ENCODE measurements around the gene MAFG.
"Not testable (repeated sequence)": the region's sequence is repeated elsewhere in the genome, so short reads cannot be mapped to it uniquely, and the experiment has no call there.

MAFG gene

DNA sequence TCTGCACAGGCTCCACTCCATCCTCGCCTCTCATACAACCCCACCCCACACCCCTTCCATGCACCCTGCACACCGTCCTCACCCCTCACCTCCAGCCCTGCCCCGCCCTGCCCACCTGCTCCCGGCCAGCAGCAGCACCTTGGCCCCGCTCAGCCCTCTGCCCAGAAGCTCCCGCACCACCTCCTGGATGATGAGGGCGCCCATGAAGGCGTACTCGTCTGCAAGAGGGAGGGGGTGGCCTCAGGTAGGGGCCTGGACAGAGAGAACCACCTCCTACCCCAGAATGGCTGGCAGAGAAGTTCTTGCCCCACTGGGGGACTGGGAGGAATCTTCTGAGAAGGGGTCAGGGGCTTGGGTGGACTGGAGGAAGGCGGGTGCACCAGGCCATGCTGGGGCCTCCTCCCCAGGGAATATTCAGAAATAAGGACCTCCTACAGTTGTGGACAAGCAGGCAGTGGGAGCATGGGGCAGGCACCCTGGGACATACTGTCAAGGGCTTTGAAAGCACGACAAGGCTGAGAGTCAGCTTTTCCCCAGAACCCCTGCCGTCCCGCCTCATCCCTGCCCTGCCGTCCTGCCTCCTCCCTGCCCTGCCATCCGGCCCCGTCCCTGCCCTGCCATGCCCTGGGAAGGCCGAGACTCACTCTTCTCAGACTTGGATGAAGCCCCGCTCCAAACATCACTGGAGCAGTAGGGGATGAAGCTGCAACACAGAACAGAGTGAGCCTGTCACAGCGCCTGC, 30.3 kb upstream of the MAFG start:
- no peak for DNase-seq

DNA sequence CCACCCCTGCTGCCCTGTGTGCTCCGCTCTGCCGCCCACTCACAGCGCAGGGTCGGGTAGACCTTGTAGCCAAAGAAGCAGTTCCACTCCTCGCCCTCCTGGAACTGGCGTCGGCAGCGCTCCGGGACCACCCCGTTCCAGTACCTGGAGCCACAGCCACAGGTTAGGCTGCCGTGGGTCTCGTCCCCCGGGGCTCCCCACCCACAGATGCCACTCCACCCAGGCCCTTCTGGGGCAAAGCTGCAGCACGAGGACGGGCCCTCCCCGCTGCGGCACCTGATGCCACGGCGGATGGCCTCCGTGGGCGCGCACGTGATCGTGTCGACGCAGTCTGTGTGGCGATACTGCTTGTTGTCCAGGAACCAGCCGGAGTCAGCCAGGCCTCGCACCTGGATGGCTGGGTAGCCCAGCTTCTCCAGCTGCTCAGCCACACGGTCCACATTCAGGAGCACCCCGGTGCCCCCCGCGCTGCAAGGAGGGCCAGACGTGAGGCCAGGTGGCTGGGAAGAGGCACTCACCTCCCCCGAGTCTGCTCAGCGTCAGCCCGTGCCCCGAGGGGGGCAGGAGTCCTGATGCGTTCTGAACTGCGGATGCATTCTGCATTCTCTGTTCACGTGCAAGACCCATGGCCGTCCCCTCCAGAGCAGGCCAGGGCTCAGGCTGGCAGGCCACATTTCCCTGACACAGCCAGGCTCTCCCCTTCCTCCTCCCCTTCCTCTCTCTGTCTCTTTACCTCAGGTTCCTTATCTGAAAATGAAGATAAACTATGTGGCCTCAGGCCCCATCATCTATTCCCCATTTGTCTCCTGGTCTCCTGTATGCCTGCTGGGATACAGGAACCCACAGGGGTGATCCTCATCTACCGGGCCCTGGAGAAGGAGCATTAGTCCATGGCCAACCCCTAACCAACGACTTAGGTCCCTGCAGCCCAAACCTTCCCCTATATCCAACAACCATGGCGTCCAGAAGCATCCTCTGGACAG, 29.4 kb upstream of the MAFG start:
- DNase-seq: no peak

DNA sequence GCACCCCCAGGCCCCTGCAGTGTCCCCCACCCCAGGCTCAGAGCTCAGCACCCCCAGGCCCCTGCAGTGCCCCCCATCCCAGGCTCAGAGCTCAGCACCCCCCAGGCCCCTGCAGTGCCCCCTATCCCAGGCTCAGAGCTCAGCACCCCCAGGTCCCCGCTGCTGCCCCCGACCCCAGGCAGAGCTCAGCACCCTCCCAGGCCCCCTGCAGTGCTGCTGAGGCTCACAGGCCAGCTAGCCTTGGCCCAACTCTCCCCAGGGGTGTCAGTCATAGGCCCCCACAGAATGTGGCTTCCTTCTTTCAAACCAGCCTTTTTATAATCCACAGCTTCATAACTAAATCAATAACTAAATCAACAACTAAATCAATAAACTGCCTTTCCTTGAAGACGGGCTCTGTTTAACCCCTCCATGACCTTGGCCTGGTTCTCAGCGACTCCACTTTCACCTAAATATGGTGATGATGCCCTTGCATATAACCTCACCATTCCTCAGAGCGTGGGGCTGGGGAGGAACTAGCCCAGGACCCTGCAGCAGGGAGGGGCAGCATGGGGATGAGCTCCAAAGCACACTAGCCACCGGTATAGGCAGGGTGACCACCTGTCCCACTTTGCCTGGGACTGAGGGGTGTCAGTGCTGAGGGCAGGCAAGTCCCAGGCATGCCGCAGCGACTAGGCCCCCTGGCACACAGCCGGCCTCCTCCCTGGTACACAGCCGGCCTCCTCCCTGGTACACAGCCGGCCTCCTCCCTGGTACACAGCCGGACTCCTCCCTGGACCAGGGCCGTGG, 28.4 kb upstream of the MAFG start:
- no peak for DNase-seq

DNA sequence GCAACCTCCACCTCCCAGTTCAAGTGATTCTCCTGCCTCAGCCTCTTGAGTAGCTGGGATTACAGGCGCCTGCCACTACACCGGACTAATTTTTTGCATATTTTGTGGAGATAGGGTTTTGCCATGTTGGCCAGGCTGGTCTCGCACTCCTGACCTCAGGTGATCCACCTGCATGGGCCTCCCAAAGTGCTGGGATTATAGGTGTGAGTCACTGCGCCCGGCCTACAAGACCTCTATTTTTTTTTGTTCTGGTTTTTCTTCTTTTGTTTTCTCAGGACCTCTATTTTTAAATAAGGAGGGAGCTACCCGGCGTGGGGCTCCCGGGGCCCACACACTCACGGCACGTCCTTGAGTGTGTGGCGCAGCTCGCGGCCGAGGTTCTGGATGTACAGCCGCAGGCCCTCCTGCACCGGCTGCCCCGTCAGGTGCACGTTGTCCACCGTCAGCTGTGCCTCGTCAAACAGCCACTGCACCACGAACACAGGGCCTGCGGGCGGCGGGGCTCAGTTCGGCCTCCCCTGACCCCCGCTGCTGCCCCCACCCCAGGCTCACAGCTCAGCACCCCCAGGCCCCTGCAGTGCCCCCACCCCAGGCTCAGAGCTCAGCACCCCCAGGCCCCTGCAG, 27.6 kb upstream of the MAFG start:
- DNase-seq: no peak

DNA sequence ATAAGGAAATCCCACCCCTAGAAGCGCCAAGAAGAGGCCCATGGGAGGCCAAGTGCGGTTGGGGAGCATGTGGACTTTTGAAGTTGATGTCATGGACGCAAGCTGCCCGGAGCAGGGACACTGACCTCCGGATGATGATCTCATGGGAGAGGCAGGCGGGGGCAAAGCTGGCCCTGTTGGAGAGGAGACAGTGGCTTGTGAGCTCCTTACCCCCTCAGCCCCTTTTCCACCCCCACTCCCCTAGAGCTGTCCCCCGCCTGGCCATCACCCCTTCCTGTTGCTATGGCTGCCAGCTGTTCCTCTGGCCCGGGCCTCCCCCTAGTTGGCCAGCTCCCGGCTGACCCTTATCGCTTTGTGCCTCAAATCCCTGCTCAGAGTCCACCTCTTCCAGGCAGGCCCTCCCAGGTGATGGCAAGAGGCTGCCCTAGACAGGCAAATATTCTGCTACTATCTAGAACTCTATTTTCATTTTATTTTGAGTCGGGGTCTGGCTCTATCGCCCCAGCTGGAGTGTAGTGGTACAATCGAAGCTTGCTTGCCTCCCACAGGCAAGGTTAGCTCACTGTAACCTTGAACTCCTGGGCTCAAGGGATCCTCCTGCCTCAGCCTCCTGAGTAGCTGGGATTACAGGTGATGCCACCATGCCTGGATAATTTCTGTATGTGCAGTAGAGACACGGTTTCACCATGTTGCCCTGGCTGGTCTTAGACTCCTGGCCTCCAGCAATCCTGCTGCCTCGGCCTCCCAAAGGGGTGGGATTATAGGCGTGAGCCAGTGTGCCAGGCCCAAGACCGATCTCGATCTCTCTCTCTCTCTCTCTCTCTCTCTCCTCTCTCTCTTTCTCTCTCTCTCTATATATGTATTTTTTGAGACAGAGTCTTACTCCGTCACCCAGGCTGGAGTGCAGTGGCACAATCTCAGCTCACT, 26.9 kb upstream of the MAFG start:
- DNase-seq: no peak

DNA sequence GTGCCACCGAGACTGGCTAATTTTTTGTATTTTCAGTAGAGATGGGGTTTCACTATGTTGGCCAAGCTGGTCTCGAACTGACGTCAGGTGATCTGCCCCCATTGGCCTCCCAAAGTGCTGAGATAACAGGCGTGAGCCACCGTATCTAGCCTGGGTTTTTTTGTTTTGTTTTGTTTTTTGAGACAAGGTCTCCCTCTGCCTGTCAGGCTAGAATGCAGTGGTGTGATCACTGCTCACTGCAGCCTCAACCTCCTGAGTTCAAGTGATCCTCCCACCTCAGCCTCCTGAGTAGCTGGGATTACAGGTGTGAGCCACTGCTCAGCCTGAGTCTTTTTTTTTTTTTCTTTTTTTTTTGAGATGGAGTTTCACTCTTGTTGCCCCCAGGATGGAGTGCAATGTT, 25.9 kb upstream of the MAFG start:
- DNase-seq: not testable (repeated sequence)

DNA sequence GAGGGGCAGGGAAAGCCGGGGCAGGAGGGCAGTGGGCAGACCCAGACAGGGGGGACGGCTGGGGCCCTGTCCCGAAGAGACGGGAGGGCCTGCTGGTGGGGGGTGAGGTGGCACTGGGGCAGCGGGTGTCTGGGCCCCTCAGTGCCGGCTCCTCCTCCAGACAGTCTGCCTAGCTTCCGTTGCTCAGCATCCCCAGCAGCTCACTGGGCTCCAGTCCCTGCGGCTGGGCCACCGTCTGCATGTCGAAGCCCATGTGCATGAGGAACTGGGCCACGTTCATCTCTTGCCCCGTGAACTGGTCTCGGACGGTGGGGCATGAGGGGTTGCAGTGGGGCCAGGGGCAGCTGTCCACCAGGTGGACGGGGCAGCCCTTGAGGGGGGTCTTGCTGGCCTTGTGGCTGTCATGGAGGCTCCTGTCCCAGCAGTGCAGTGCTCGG, 25.3 kb upstream of the MAFG start:
- no peak for DNase-seq

GRCh38 chr17:81951785-81952684, 24.5 kb upstream of the MAFG start:
- no peak for DNase-seq

DNA sequence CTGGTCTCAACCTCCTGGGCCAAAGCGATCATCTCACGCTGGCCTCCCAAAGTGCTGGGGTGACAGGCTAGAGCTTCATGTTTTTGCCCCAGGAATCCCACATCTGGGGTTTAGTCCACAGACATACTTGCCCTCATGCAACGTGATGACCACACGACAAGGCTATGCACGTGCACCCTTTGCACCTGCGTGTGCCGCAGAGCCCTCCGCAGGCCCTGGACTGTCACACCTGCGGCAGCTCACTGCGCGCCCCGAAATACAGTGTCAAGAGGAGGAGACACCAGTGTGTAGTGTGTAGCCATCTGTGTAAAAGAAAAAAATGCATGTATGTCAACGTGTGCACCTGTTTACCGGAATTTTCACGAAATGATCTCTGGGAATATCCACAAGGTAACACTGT, 23.0 kb upstream of the MAFG start:
- DNase-seq: no peak

DNA sequence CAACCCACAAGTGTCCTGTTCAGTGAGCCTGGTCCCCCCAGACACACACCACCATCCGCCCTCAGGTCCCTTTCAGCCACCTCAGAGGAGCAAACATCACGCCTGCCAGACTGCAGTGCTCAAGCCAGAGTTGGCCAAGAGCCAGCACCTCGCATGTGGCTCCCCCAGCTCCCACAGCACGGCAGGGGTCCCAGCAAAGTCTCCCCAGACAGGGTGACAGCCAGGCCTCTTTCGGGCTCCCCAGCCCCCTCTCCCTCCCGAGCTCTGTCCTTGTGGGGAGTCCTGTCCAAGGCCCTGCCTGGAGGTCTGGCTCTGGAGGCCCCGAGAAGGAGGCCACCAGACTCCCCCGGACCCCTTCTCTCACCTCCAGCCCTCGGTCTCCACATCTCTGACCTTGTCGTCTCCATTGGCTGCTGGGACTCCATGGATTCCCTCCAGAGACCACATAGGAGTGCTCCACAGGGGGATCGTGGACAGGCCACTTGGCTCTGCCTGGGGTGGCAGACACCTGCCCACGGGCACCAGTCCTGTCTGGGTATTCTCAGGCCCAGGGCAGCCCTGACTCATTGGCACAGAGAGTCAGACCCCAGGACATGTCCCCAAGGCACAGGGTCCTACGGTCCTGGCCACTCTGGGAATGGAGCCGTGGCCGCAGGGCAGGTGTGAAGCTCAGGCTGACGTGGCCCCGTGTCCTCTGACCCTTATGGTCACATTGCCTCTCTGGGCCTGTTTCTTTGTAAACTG, 21.3 kb upstream of the MAFG start:
- DNase-seq: no peak

DNA sequence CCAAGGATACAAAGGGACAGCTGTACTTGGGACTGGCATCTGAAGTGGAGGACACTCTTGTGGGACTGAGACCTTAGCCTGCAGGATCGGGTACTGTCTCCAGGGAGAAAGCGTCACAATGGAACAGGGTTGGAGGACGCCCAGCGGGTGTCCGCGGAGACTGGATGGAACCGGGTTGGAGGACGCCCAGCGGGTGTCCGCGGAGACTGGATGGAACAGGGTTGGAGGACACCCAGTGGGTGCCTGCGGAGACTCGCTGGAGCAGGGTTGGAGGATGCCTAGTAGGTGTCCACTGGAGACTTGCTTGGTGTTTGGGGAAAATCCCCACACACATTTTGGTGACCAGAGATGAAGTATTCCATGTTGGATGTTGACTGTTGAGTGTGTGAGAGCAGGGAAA, 19.7 kb upstream of the MAFG start, which contains the start of gene MYADML2:
TSS of gene MYADML2 (minus strand) at position 45 of the 400 bp plus-strand sequence. CDS start 5,492 bp downstream, outside the sequence.
- DNase-seq: no peak

GRCh38 chr17:81944858-81945257, 17.3 kb upstream of the MAFG start:
- DNase-seq: no peak

DNA sequence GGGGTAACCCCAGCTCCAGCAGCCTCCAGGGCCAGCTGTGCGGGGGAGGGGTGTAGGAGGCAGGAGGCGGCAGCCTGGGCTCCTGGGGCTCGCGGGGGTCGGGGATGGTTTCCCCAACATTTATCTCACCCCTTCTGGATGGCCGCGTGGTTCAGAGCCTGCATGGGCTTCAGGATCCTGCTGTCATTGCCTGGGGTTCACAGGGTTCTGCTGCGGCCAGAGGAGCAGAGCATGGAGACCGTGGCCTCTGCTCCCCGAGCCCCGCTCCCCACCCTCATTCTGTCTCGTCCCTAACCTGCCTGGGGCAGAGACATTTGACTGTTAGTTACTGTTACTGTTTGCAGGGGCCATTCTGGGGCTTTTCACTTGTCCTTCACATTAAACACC, 14.6 kb upstream of the MAFG start:
- DNase-seq: no peak

DNA sequence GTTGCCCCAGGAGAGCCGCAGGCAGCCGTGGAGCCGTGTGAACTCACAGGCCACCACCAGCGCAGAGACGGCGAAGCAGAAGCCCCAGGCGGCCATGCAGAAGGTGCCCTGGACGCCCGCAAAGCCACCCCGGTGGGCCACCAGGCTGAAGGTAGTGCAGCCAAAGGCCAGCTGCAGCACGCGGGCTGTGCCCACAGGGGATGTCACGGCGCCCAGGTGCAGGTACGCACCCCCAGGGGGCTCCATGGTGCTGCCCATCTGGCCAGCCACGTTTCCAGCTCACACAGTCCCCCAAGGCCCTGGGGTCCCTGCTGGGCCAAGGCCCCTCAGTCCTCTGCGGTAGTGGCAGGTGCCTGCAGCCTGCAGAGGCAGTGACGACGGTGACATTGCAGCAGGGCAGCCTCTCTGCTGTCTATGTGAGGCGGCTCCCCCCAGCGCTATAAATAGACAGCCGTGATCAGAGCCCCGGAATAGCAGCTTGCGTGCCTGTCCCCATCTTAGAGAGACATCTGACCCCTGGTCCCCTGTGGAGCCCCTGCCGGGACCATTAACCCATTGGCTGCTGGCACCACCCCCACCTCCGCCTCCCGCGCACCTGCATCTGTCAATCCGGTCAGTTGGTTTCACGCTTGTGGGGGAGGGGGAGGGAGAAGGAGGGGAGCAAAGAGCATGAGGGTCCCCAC, 14.1 kb upstream of the MAFG start:
- no peak for DNase-seq

DNA sequence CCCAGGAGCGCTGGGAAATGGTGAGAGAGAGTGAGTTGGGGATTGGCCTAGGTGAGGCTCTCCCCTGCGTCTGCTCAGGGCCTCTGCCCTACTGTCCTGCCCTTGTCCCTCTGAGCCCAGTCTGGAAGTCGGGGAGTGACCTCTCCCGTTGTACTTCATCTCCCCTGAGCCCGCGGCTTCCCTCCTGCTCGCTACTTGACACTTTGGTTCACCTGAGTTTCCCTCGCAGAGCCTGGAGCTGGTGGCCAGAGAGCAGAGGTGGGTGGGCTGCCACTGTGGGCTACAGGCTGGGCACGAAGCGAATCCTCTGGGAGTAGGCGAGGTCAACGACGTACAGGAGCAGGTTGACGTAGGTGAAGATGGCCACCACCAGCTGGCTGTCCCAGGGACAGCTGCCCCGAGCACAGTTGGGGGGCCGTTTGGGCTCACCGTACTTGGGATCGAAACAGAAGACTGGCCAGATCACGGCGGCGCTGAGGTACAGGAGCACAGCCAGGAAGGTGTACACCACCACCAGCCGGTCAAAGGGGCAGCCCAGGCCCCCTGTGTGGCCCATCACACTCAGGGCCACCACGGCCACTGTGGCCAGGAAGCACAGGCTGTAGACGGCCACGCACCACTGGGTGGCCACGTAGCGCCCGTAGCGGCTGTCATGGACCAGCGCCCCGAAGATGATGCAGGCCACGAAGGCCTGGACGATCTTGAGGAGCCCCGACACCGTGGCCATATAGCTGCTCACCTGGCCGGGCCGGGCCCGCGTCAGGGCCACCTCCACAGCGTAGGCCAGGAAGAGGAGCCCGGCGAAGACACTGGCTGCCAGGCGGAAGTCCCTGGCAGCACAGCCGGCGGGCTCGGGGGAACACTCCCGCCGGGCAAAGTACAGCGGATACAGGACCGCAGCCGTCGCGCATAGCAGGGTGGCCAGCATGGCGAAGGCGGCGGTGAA, 13.3 kb upstream of the MAFG start:
- no peak for DNase-seq

DNA sequence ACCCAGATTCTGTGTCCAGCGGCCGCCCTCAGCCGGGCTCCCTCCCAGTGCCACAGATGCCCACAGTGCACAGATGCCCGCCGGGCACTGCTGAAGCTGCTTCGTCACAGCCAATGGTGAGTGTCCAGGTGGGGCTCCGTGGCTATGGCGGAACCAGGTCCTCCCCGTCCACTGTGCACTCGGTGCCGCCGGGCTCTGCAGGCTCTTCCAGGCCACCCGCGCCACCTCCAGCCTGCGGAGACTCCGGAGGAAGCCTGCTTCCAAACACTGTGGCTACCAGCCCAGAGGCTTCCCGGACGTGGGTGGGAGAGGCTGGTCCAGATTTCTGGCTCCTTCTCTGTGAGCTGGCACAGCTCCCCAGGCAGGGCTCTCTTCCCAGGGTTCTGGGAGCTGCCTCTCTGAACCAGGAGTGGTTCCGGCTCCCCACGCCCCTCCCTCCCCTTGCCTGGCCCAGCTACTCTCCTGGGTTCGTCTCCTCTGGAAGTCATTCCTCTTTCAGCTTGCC, 12.4 kb upstream of the MAFG start:
- DNase-seq: no peak

DNA sequence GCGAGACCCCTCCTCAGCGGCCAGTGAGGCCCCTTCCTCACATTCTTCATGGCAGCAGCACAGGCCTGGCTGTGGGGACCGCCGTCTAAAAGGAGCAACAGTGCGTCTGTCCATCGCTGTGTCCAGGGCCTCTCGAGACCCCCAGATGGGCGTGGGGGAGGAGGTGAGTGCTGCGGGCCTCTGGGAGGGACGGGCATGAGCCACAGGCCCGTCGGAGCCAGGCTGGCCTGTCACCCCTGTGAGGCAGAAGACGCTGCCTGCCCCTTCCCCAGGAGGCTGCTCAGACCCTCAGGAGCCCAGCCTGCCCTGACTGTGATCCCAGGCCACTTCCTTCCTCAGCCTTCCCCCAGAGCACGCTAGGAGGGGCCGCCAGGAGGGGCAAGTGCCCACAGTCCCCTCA, 11.7 kb upstream of the MAFG start:
- DNase-seq: no peak

GRCh38 chr17:81935709-81936084, 8.2 kb upstream of the MAFG start:
- DNase-seq: no peak
